ENCODE results near the gene GNL1. TPM values are rescaled to one million over a fixed set of nuclear protein-coding genes. Genes with fewer than 3 reads are reported as not detected.

Gene GNL1
- polyA plus RNA-seq, 1 donor (not counting 4 experiments of a cell fraction or from before 2014, with no cell fraction given) = 39.5 TPM

GRCh38 chr6:30592287-30592686, 36.0 kb upstream of the GNL1 start:
- Histone ChIP-seq H3K9me3 (ENCODE audit: control insufficient read depth, low read depth, low read length) (no peaks in the 10 kb centered on the region), H3K4me3 (ENCODE audit: control insufficient read depth in 2 of 3, extremely low read depth in 1 of 3, insufficient read depth in 2 of 3, low read depth in 1 of 3, low read length in 3 of 3) (no peak overlapping the region), H3K4me2 (ENCODE audit: control insufficient read depth, extremely low read depth, insufficient read depth, low read depth, low read length) (no peak overlapping the region), H3K4me1 (ENCODE audit: control insufficient read depth, extremely low read depth, insufficient read depth, low read length) (peaks cover 28% of the 10 kb centered on the region), H3K9ac (ENCODE audit: control insufficient read depth, extremely low read depth, insufficient read depth, low read length) (no peak overlapping the region), H3K27ac (ENCODE audit: control insufficient read depth, insufficient read depth, low read length) (peak overlapping the region; percentile 55), H3K9me1 (ENCODE audit: control insufficient read depth, extremely low read depth, insufficient read depth, low read length) (no peaks in the 10 kb centered on the region), H3K27me3 (ENCODE audit: control insufficient read depth, extremely low read depth, insufficient read depth, low read length) (no peaks in the 10 kb centered on the region), H4K20me1 (ENCODE audit: control insufficient read depth, extremely low read depth, insufficient read depth, low read length) (peaks cover 16% of the 10 kb centered on the region), H2AFZ (ENCODE audit: control insufficient read depth, low read length) (no peak overlapping the region), H3K36me3 (ENCODE audit: control insufficient read depth in 2 of 2, extremely low read depth in 1 of 2, insufficient read depth in 2 of 2, low read length in 2 of 2) (peaks cover 17 to 50% of the 10 kb centered on the region in 2 experiments), H3K79me2 (ENCODE audit: control insufficient read depth, insufficient read depth, low read length) (peaks cover 24% of the 10 kb centered on the region)
- no peak for TF ChIP-seq CTCF (optimal IDR thresholded peaks at IDR 0.05 in 1 of 3, IDR thresholded peaks at IDR 0.05 in 1 of 3, conservative IDR thresholded peaks at IDR 0.05 in 1 of 3; ENCODE audit: extremely low read depth in 1 of 3, insufficient read depth in 2 of 3, low read length in 3 of 3)
- TF ChIP-seq EZH2 (IDR thresholded peaks at IDR 0.05; ENCODE audit: low read length) = no peak
- dilution Hi-C loops (cut with MboI; ENCODE audit: extremely low pct_ligation_motif_present, low sequenced_read_pairs) = no loop called here
- DNase-seq (ENCODE audit: low read depth, low spot score) (no peak), FAIRE-seq (no peak)

DNA sequence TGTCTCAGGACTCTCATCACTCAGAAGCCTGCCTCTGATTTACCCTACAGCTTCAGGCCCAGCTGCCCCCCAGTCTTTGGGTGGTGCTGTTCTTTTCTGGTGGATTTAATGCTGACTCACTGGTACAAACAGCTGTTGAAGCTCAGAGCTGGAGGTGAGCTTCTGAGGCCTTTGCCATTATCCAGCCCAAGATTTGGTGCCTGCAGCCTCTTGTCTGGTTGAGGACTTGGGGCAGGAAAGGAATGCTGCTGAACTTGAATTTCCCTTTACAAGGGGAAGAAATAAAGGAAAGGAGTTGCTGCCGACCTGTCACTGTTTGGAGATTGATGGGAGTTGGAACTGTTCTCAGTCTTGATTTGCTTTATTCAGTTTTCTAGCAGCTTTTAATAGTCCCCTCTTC, 34.7 kb upstream of the GNL1 start:
- TF ChIP-seq CTCF (optimal IDR thresholded peaks at IDR 0.05 in 1 of 3, IDR thresholded peaks at IDR 0.05 in 1 of 3, conservative IDR thresholded peaks at IDR 0.05 in 1 of 3; ENCODE audit: extremely low read depth in 1 of 3, insufficient read depth in 2 of 3, low read length in 3 of 3) = peak in 1 of 3 experiments; percentile 7
- no peak for TF ChIP-seq EZH2 (IDR thresholded peaks at IDR 0.05; ENCODE audit: low read length)
- Histone ChIP-seq H3K4me3 (ENCODE audit: control insufficient read depth in 2 of 3, extremely low read depth in 1 of 3, insufficient read depth in 2 of 3, low read depth in 1 of 3, low read length in 3 of 3) (peak overlapping the region in 2 of 3 experiments; percentile 23 to 38), H3K9ac (ENCODE audit: control insufficient read depth, extremely low read depth, insufficient read depth, low read length) (peak overlapping the region; percentile 2), H3K4me1 (ENCODE audit: control insufficient read depth, extremely low read depth, insufficient read depth, low read length) (peaks cover 28% of the 10 kb centered on the region), H3K27ac (ENCODE audit: control insufficient read depth, insufficient read depth, low read length) (peak overlapping the region; percentile 55), H3K79me2 (ENCODE audit: control insufficient read depth, insufficient read depth, low read length) (peaks cover 24% of the 10 kb centered on the region), H3K27me3 (ENCODE audit: control insufficient read depth, extremely low read depth, insufficient read depth, low read length) (no peaks in the 10 kb centered on the region), H3K9me1 (ENCODE audit: control insufficient read depth, extremely low read depth, insufficient read depth, low read length) (no peaks in the 10 kb centered on the region), H2AFZ (ENCODE audit: control insufficient read depth, low read length) (no peak overlapping the region), H3K36me3 (ENCODE audit: control insufficient read depth in 2 of 2, extremely low read depth in 1 of 2, insufficient read depth in 2 of 2, low read length in 2 of 2) (peaks cover 27 to 58% of the 10 kb centered on the region in 2 experiments), H4K20me1 (ENCODE audit: control insufficient read depth, extremely low read depth, insufficient read depth, low read length) (peaks cover 16% of the 10 kb centered on the region), H3K4me2 (ENCODE audit: control insufficient read depth, extremely low read depth, insufficient read depth, low read depth, low read length) (peak overlapping the region; percentile 33), H3K9me3 (ENCODE audit: control insufficient read depth, low read depth, low read length) (no peaks in the 10 kb centered on the region)
- DNase-seq (ENCODE audit: low read depth, low spot score) = peak; percentile 38
- peak; percentile 95 for FAIRE-seq
- dilution Hi-C loops (cut with MboI; ENCODE audit: extremely low pct_ligation_motif_present, low sequenced_read_pairs) = no loop called here
